ENCODE data around the gene SLC37A3. TPM values are rescaled to one million over a fixed set of nuclear protein-coding genes. Genes with fewer than 3 reads are reported as not detected.

SLC37A3 gene
- total RNA-seq, 1 experiment from 2014 or later: 52.7 TPM

- Histone ChIP-seq H2BK20ac (ENCODE audit: low read depth, low read length, poor library complexity, severe bottlenecking) (no peak overlapping the region), H3K4me2 (ENCODE audit: insufficient read depth, insufficient read length, low read length) (no peak overlapping the region), H3K79me2 (ENCODE audit: insufficient read depth, low read length) (no peaks in the 10 kb centered on the region), H3K18ac (ENCODE audit: insufficient read length, low read depth, low read length) (no peak overlapping the region), H3K56ac (ENCODE audit: insufficient read length, low read depth, low read length) (no peak overlapping the region), H3K9me3 (ENCODE audit: control insufficient read depth, low read depth, low read length) (no peaks in the 10 kb centered on the region), H3K23me2 (ENCODE audit: insufficient read length, low read depth, low read length, poor library complexity, severe bottlenecking) (no peaks in the 10 kb centered on the region), H3K79me1 (ENCODE audit: insufficient read depth, low read depth, low read length, poor library complexity, severe bottlenecking) (no peaks in the 10 kb centered on the region), H2AK5ac (ENCODE audit: insufficient read length, low read length) (no peak overlapping the region), H4K8ac (replicated peaks; ENCODE audit: insufficient read length, low read depth, low read length) (no peak overlapping the region), H3K9ac (ENCODE audit: extremely low read depth, insufficient read length, low read length) (no peak overlapping the region), H2BK12ac (ENCODE audit: insufficient read length, low read depth, low read length) (no peak overlapping the region), H3K23ac (ENCODE audit: insufficient read length, low read depth, low read length) (no peak overlapping the region), H3K4me1 (ENCODE audit: insufficient read depth, low read length) (no peaks in the 10 kb centered on the region; the same call in 1 of the 2 replicates), H2BK5ac (ENCODE audit: insufficient read length, low read length) (no peak overlapping the region), H4K20me1 (ENCODE audit: control insufficient read depth, insufficient read depth, insufficient read length) (no peaks in the 10 kb centered on the region), H3K14ac (ENCODE audit: insufficient read depth, low read length) (0 out of 2 replicates have a peak overlapping the region, but pooled peaks have one; percentile 20), H2BK15ac (ENCODE audit: low read depth, low read length) (no peak overlapping the region), H3K27ac (ENCODE audit: insufficient read length, low read depth, low read length) (no peak overlapping the region), H2AFZ (ENCODE audit: low read length) (no peak overlapping the region), H3K4ac (ENCODE audit: low read depth, low read length) (no peak overlapping the region), H2BK120ac (ENCODE audit: low read depth, low read length, poor library complexity, severe bottlenecking) (no peak overlapping the region), H4K91ac (ENCODE audit: insufficient read length, low read depth, low read length) (no peak overlapping the region), H3K27me3 (ENCODE audit: insufficient read depth, low read length) (no peaks in the 10 kb centered on the region), H3T11ph (ENCODE audit: low read length) (no peak overlapping the region), H4K5ac (ENCODE audit: insufficient read length, low read depth, low read length) (no peak overlapping the region)
- no CpG with 5 or more reads among the region's 3 CpGs for WGBS (ENCODE audit: extremely low coverage, insufficient read length, low lambda C conversion rate)
- no peak overlapping the region for H3K4me3 Mint-ChIP-seq
- no peak for DNase-seq
- H3K36me3 Mint-ChIP-seq (ENCODE audit: insufficient read depth in 1 of 3, low read depth in 3 of 3): peaks cover 4 to 23% (median 19%) of the 10 kb centered on the region in 3 experiments; a peak in 6 of 7 replicates
- H3K27me3 Mint-ChIP-seq (ENCODE audit: low read depth): no peaks in the 10 kb centered on the region
- no peaks in the 10 kb centered on the region for H3K9me3 Mint-ChIP-seq
- no peaks in the 10 kb centered on the region for H3K4me1 Mint-ChIP-seq
- TF ChIP-seq CTCF (conservative IDR thresholded peaks at IDR 0.05): no peak
- peak overlapping the region in 1 of 3 experiments; percentile 25; a peak in 2 of 7 replicates for H3K27ac Mint-ChIP-seq
Observed at GRCh38 chr7:140330595-140330994, 67.7 kb downstream of the SLC37A3 start.

Data from H9 (cell line).